Trophoblast cell (in vitro differentiated cells and primary cell): ENCODE data around the gene SCPEP1.
"Not testable (repeated sequence)": the region's sequence is repeated elsewhere in the genome, so short reads cannot be mapped to it uniquely, and the experiment has no call there.

ENCODE experiments used
- DNase-seq, 2 donors: peaks; one replicate each; pipeline ENCODE4 v3.0.0-alpha.2; 2016
- H2AFZ ChIP-seq: 2 replicates; pipeline ENCODE4 v1.6.1; 2013; ENCODE audit warnings: low read length, moderate library complexity, mild to moderate bottlenecking; ENCODE audit not compliant: insufficient read depth, poor library complexity
- H2AK5ac ChIP-seq: 2 replicates; pipeline ENCODE4 v1.6.1; 2013; ENCODE audit warnings: mild to moderate bottlenecking, low read length
- H2BK120ac ChIP-seq: 2 replicates; pipeline ENCODE4 v1.6.1; 2013; ENCODE audit warnings: low read length, mild to moderate bottlenecking, moderate library complexity; ENCODE audit not compliant: insufficient read depth, poor library complexity
- H2BK12ac ChIP-seq: 2 replicates; pipeline ENCODE4 v1.6.1; 2013; ENCODE audit warnings: mild to moderate bottlenecking, low read length, moderate library complexity
- H2BK5ac ChIP-seq: 2 replicates; pipeline ENCODE4 v1.6.1; 2013; ENCODE audit warnings: low read length, low read depth, moderate library complexity, mild to moderate bottlenecking; ENCODE audit not compliant: poor library complexity
- H3K14ac ChIP-seq: 2 replicates; pipeline ENCODE4 v1.6.1; 2013; ENCODE audit warnings: mild to moderate bottlenecking, low read length
- H3K18ac ChIP-seq: 2 replicates; pipeline ENCODE4 v1.6.1; 2013; ENCODE audit warnings: mild to moderate bottlenecking, low read length
- H3K23ac ChIP-seq: 2 replicates; pipeline ENCODE4 v1.6.1; 2013; ENCODE audit warnings: low read length
- H3K27ac ChIP-seq: 2 replicates; pipeline ENCODE4 v1.5.1; 2013; ENCODE audit warnings: low read depth, mild to moderate bottlenecking, inconsistent platforms, low read length, moderate library complexity
- H3K27me3 ChIP-seq: 2 replicates; pipeline ENCODE4 v1.6.1; 2013; ENCODE audit warnings: inconsistent platforms, mild to moderate bottlenecking, low read length, moderate library complexity; ENCODE audit not compliant: insufficient read depth
- H3K36me3 ChIP-seq, 2 experiments: 1 replicate in 1 of 2; 2 replicates in 1 of 2; pipeline ENCODE4 v1.6.1; 2013; ENCODE audit warnings: low read length in 2 of 2, mild to moderate bottlenecking in 2 of 2, moderate library complexity in 1 of 2; ENCODE audit not compliant: insufficient read depth in 2 of 2, control insufficient read depth in 1 of 2
- H3K4ac ChIP-seq: 2 replicates; pipeline ENCODE4 v1.6.1; 2013; ENCODE audit warnings: low read depth, mild to moderate bottlenecking, low read length, moderate library complexity
- H3K4me1 ChIP-seq, 2 experiments: 1 replicate in 1 of 2; 2 replicates in 1 of 2; pipeline ENCODE4 v1.6.1; 2013; ENCODE audit warnings: low read length in 2 of 2, mild to moderate bottlenecking in 2 of 2, moderate library complexity in 1 of 2; ENCODE audit not compliant: insufficient read depth in 2 of 2, control insufficient read depth in 1 of 2
- H3K4me2 ChIP-seq: 2 replicates; pipeline ENCODE4 v1.6.1; 2013; ENCODE audit warnings: inconsistent platforms, mild to moderate bottlenecking, low read length, moderate library complexity
- H3K4me3 ChIP-seq: 2 replicates; pipeline ENCODE4 v1.5.1; 2013; ENCODE audit warnings: mild to moderate bottlenecking, low read depth, low read length, inconsistent platforms
- H3K79me1 ChIP-seq: one replicate; pipeline ENCODE4 v1.6.1; 2013; ENCODE audit warnings: low read length
- H3K79me2 ChIP-seq: 2 replicates; pipeline ENCODE4 v1.6.1; 2013; ENCODE audit warnings: low read length, mild to moderate bottlenecking; ENCODE audit not compliant: control insufficient read depth, insufficient read depth, poor library complexity
- H3K9ac ChIP-seq: 2 replicates; pipeline ENCODE4 v1.6.1; 2013; ENCODE audit warnings: mild to moderate bottlenecking, low read length
- H3K9me3 ChIP-seq: 2 replicates; pipeline ENCODE4 v1.6.1; 2013; ENCODE audit warnings: low read depth, mild to moderate bottlenecking, control low read depth, inconsistent platforms, low read length; ENCODE audit not compliant: insufficient read depth
- H4K12ac ChIP-seq: 2 replicates; pipeline ENCODE4 v1.6.1; 2013; ENCODE audit warnings: low read depth, mild to moderate bottlenecking, low read length, moderate library complexity
- H4K8ac ChIP-seq: 2 replicates; pipeline ENCODE4 v1.6.1; 2013; ENCODE audit warnings: low read depth, mild to moderate bottlenecking, low read length, moderate library complexity
- H4K91ac ChIP-seq: one replicate; pipeline ENCODE4 v1.6.1; 2013; ENCODE audit warnings: low read depth, mild to moderate bottlenecking, low read length, moderate library complexity
- WGBS: extraction: QIAGEN DNeasy Blood & Tissue Kit; methylation state at CpG from one replicate; pipeline ENCODE4 v1.1.7; 2013; ENCODE audit warnings: missing lambda C conversion rate; ENCODE audit not compliant: insufficient read length, insufficient coverage; ENCODE audit errors: extremely low coverage; 5-methylcytosine and 5-hydroxymethylcytosine counted together

SCPEP1 gene

DNA sequence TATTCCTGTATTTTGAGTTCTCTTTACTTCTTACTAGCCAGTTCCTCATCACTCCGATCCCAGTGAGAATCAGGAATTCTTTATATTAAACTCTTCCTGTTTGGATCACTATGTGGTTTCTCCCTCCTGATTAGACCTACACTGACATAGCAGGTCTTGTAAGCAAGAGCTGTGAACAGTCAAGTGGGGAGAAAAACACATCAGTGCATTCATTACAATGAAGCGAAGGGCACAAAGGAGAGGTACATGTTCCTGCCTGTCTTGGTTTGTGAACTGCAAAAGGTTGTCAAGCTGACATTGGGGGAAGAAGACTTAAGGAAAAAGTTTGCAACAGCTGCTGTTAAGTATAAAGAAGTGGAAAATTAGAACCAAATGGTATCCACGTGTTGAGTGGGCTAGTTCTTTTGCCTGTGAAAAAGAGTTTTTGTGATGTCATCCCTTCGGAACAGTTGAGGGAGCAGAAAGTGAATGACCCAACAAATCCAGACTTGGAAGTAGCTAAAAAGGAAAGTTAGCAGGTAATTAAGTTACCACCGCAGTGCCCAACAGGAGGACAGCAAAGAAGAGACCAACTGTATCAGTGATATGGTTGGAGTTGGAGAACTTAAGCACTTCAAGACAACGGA lies 41.1 kb upstream of the SCPEP1 start:
- Histone ChIP-seq H3K4me1 (peaks cover 2% of the 10 kb centered on the region in 2 experiments), H3K23ac (no peak overlapping the region), H4K8ac (no peak overlapping the region), H3K14ac (no peak overlapping the region), H2AFZ (no peak overlapping the region), H3K4me2 (no peak overlapping the region), H4K12ac (no peak overlapping the region), H2BK5ac (no peak overlapping the region), H2BK12ac (no peak overlapping the region), H3K9me3 (peaks cover 2% of the 10 kb centered on the region), H3K9ac (no peak overlapping the region), H3K27ac (no peak overlapping the region), H4K91ac (no peak overlapping the region), H3K4ac (no peak overlapping the region), H3K36me3 (peaks cover 7 to 10% of the 10 kb centered on the region in 2 experiments), H3K4me3 (no peak overlapping the region), H2BK120ac (no peak overlapping the region), H3K79me2 (no peaks in the 10 kb centered on the region), H3K79me1 (no peaks in the 10 kb centered on the region), H3K27me3 (no peaks in the 10 kb centered on the region), H3K18ac (no peak overlapping the region), H2AK5ac (no peak overlapping the region)
- DNase-seq = no peak
- WGBS = no CpG with 5 or more reads among the region's 6 CpGs

DNA sequence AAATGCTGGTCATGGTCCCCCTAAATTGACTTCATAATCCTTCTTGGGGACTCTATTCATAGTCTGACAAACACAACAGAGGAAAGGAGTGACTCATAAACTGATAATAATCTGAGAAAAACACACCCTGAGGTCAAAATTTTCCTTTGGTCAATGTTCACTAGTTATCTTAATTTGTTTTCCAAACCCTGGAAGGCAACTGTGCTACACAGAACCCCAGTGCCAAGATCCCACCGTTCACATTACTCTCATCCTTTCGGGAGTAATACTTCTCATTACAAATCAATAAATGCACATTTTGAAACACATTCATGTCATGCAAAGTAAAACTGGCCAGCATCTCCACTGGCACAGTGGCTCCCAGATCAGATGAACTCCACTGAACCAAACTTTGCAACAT lies 40.2 kb upstream of the SCPEP1 start:
- H3K36me3 ChIP-seq = peaks cover 10 to 11% of the 10 kb centered on the region in 2 experiments
- H2BK120ac ChIP-seq = no peak overlapping the region
- H3K79me1 ChIP-seq = no peaks in the 10 kb centered on the region
- H4K91ac ChIP-seq = no peak overlapping the region
- no peak overlapping the region for H3K14ac ChIP-seq
- no peak overlapping the region for H3K9ac ChIP-seq
- H2AK5ac ChIP-seq = no peak overlapping the region
- no peak overlapping the region for H2BK12ac ChIP-seq
- peaks cover under 1% of the 10 kb centered on the region for H3K9me3 ChIP-seq
- no peak overlapping the region for H3K4me2 ChIP-seq
- H2AFZ ChIP-seq = no peak overlapping the region
- no peaks in the 10 kb centered on the region for H3K79me2 ChIP-seq
- no peak overlapping the region for H3K23ac ChIP-seq
- H3K4me1 ChIP-seq = peaks cover 2% of the 10 kb centered on the region in 2 experiments
- no peak overlapping the region for H2BK5ac ChIP-seq
- no peak overlapping the region for H3K27ac ChIP-seq
- peak in 1 of 2 donors; percentile 85 for DNase-seq
- H3K4ac ChIP-seq = no peak overlapping the region
- no peak overlapping the region for H4K8ac ChIP-seq
- no peaks in the 10 kb centered on the region for H3K27me3 ChIP-seq
- WGBS = no CpG with 5 or more reads among the region's 2 CpGs
- no peak overlapping the region for H3K4me3 ChIP-seq
- no peak overlapping the region for H4K12ac ChIP-seq
- H3K18ac ChIP-seq = no peak overlapping the region

DNA sequence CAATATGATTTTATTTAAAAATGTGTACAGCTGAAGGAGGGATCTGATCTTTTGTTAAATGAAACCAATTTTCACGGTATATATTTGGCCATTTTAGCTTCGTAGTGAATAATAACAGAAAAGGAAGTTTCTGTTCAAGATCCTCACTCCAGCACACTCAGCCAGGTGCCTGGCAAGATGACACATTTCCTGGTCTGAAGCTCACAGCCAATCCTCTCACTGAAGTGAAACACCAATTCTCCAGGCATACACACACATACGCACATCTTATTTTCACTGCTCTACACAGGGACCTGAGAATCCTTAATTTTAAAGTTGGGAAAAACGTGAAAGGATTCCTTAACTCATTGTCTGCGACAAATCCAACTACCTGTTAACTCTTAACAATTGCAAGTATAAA lies 39.7 kb upstream of the SCPEP1 start:
- not testable (repeated sequence) for H4K12ac ChIP-seq, H3K79me1 ChIP-seq, H2AK5ac ChIP-seq, H3K27ac ChIP-seq, H4K91ac ChIP-seq, H2BK120ac ChIP-seq, H3K9me3 ChIP-seq, H3K4me2 ChIP-seq, H3K9ac ChIP-seq, H3K23ac ChIP-seq, H3K79me2 ChIP-seq, H3K4me1 ChIP-seq, H2BK12ac ChIP-seq, H3K14ac ChIP-seq, H4K8ac ChIP-seq, H2AFZ ChIP-seq, H3K4ac ChIP-seq, DNase-seq, H2BK5ac ChIP-seq, H3K4me3 ChIP-seq, H3K27me3 ChIP-seq, H3K18ac ChIP-seq
- no CpG with 5 or more reads among the region's 5 CpGs for WGBS
- H3K36me3 ChIP-seq = peaks cover 10 to 11% of the 10 kb centered on the region in 2 experiments

DNA sequence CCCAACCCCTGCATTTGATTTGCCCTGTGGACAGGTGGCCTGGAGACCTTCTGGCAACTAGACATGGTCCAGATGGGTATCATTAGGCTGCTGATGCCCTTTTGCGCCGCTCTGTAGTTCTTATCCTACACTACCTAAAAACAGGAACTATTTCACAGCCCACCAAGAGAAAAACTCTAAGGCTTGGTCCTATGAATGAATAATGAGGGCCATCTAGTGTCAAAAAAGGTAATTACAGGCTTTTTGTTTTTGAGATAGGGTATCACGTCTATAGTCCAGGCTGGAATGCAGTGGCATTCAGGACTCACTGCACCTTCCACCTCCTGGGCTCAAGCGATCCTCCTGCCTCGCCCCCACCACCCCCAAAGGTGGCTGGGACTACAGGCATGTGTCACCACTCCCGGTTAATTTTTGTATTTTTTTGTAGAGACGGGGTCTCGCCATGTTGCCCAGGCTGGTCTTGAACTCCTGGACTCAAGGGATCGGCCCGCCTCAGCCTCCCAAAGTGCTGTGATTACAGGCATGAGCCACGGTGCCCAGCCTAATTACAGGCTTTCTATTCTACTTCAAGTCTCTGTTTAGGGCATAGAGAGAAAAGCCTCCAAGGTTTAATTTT lies 38.0 kb upstream of the SCPEP1 start:
- no peak overlapping the region for H3K23ac ChIP-seq
- no peaks in the 10 kb centered on the region for H3K9me3 ChIP-seq
- H2BK120ac ChIP-seq = no peak overlapping the region
- peak in 1 of 2 donors; percentile 95 for DNase-seq
- H4K91ac ChIP-seq = no peak overlapping the region
- no peak overlapping the region for H2AK5ac ChIP-seq
- no peak overlapping the region for H4K8ac ChIP-seq
- WGBS = no CpG with 5 or more reads among the region's 11 CpGs
- H3K79me1 ChIP-seq = no peaks in the 10 kb centered on the region
- H3K14ac ChIP-seq = no peak overlapping the region
- no peaks in the 10 kb centered on the region for H3K79me2 ChIP-seq
- no peak overlapping the region for H3K4ac ChIP-seq
- peaks cover 2% of the 10 kb centered on the region in 2 experiments for H3K4me1 ChIP-seq
- no peak overlapping the region for H3K9ac ChIP-seq
- no peak overlapping the region for H3K4me2 ChIP-seq
- no peak overlapping the region for H2BK5ac ChIP-seq
- H3K27ac ChIP-seq = no peak overlapping the region
- H4K12ac ChIP-seq = no peak overlapping the region
- no peaks in the 10 kb centered on the region for H3K27me3 ChIP-seq
- H3K18ac ChIP-seq = no peak overlapping the region
- no peak overlapping the region for H3K4me3 ChIP-seq
- no peak overlapping the region for H2BK12ac ChIP-seq
- H2AFZ ChIP-seq = no peak overlapping the region
- H3K36me3 ChIP-seq = peaks cover 18% of the 10 kb centered on the region in 2 experiments
